Tibial artery (tissue), 4 donors: ENCODE results near the gene SAT2.
A peak's percentile ranks its signal among the peaks of the same experiment; 100 is the strongest.

Experiments used
- DNase-seq, 2 donors: peaks; one replicate each; pipeline ENCODE4 v3.0.0-alpha.2; 2019
- H3K27ac ChIP-seq, 2 donors: fragments of 200-600 bp; sonication (generic) in 1 of 2; 1 replicate in 1 of 2; 2 replicates in 1 of 2; pipeline ENCODE4 v1.5.1; 2018 to 2019; ENCODE audit warnings: mild to moderate bottlenecking in 1 of 2
- H3K27me3 ChIP-seq, 2 donors: fragments of 200-600 bp; sonication (generic) in 1 of 2; one replicate each; pipeline versions ENCODE4 v1.5.1 to v1.6.0; 2016 to 2019
- H3K36me3 ChIP-seq, 3 donors: fragments of 200-600 bp; sonication (generic) in 2 of 3; one replicate each; pipeline ENCODE4 v1.5.1; 2016 to 2019; ENCODE audit warnings: mild to moderate bottlenecking in 2 of 3
- H3K4me1 ChIP-seq, 4 donors: fragments of 200-600 bp; sonication (generic) in 2 of 4; 1 replicate in 3 of 4; 2 replicates in 1 of 4; pipeline ENCODE4 v1.5.1; 2016 to 2019
- H3K4me3 ChIP-seq, 2 donors: fragments of 200-600 bp; sonication (generic) in 1 of 2; 1 replicate in 1 of 2; 2 replicates in 1 of 2; pipeline ENCODE4 v1.5.1; 2018 to 2019; ENCODE audit warnings: mild to moderate bottlenecking in 2 of 2
- H3K9me3 ChIP-seq, 3 donors: fragments of 200-600 bp; sonication (generic) in 1 of 3; one replicate each; pipeline ENCODE4 v1.5.1; 2016 to 2019
- intact Hi-C: fragments of 100-400 bp; cut with DNase I; formaldehyde crosslinking; loops from one replicate; pipeline ENCODE4 v1.15.0; 2023; ENCODE audit warnings: low total_unique reads
- TF ChIP-seq, protein P1 (sequence below), 2 experiments: fragments of 200-600 bp in 1 of 2; fragments of 450-650 bp in 1 of 2; IDR thresholded peaks; one replicate each; pipeline ENCODE4 v1.5.1; 2017 to 2019; ENCODE audit warnings: antibody characterized with exemption in 2 of 2, mild to moderate bottlenecking in 1 of 2, moderate library complexity in 1 of 2

SAT2 gene

GRCh38 chr17:7589204-7589868 is 38.3 kb downstream of the SAT2 start:
- peak; percentile 90 for DNase-seq
- TF ChIP-seq, protein P1, sequence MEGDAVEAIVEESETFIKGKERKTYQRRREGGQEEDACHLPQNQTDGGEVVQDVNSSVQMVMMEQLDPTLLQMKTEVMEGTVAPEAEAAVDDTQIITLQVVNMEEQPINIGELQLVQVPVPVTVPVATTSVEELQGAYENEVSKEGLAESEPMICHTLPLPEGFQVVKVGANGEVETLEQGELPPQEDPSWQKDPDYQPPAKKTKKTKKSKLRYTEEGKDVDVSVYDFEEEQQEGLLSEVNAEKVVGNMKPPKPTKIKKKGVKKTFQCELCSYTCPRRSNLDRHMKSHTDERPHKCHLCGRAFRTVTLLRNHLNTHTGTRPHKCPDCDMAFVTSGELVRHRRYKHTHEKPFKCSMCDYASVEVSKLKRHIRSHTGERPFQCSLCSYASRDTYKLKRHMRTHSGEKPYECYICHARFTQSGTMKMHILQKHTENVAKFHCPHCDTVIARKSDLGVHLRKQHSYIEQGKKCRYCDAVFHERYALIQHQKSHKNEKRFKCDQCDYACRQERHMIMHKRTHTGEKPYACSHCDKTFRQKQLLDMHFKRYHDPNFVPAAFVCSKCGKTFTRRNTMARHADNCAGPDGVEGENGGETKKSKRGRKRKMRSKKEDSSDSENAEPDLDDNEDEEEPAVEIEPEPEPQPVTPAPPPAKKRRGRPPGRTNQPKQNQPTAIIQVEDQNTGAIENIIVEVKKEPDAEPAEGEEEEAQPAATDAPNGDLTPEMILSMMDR (IDR thresholded peaks at IDR 0.05) = peak; percentile 88
- Histone ChIP-seq H3K27ac (peak overlapping the region; percentile 57 to 71), H3K36me3 (peaks cover 32 to 55% (median 36%) of the 10 kb centered on the region in 3 donors), H3K27me3 (no peaks in the 10 kb centered on the region), H3K9me3 (no peaks in the 10 kb centered on the region), H3K4me3 (peak overlapping the region; percentile 48 to 62), H3K4me1 (peaks cover 0 to 33% (median 23%) of the 10 kb centered on the region in 4 donors)
- intact Hi-C loops = loop anchor here (2.0 kb wide), 1 partner anchor 71 kb away; no protein-coding TSS in a partner anchor

GRCh38 chr17:7588553-7589203 is 38.9 kb downstream of the SAT2 start:
- no peaks in the 10 kb centered on the region for H3K9me3 ChIP-seq
- intact Hi-C loops = loop anchor here (2.0 kb wide), 1 partner anchor 70 kb away; no protein-coding TSS in a partner anchor
- H3K4me1 ChIP-seq = peaks cover 0 to 35% (median 25%) of the 10 kb centered on the region in 4 donors
- peak overlapping the region; percentile 48 to 62 for H3K4me3 ChIP-seq
- H3K36me3 ChIP-seq = peaks cover 26 to 48% (median 29%) of the 10 kb centered on the region in 3 donors
- TF ChIP-seq, protein P1 (IDR thresholded peaks at IDR 0.05) = no peak
- no peak for DNase-seq
- no peaks in the 10 kb centered on the region for H3K27me3 ChIP-seq
- peak overlapping the region; percentile 57 to 71 for H3K27ac ChIP-seq

DNA sequence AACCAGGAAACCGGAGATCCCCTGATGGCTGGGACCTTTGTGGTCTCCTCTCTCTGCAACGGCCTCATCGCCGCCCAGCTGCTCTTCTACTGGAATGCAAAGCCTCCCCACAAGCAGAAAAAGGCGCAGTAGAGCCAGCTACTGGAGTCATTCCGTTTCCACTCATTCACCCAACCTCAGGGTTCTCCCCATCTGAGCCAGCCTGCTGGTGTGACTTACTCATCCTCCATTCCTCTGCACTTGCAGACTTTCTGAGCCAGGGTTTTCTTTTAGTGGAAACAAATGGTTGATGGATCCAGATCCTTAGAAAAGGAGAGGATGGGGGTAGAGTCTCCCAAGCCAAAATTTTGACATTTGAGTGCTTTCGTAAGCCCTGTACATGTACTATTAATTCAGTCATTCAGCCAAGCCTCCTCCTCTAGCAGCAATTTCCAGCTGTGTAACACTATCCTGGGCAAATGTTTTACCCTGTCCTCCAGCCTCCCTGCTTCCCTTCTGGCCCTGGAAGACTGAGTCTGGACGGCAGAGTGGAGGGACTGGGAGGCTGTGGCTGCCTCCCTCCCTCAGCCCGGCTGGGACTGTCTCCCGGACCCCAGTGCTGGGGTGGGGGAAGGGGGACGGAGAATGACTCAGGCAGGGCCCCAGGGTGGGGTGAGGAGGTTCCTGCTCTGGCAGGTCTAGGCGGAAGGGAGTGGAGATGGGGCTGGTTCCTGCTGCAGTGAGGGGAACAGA is 40.0 kb downstream of the SAT2 start:
- Histone ChIP-seq H3K36me3 (peaks cover 15 to 37% (median 18%) of the 10 kb centered on the region in 3 donors), H3K27ac (peak overlapping the region in 1 of 2 donors; percentile 71), H3K27me3 (no peaks in the 10 kb centered on the region), H3K4me1 (peaks cover 6 to 43% (median 33%) of the 10 kb centered on the region in 4 donors), H3K4me3 (no peak overlapping the region), H3K9me3 (no peaks in the 10 kb centered on the region)
- DNase-seq = peak in 1 of 2 donors; percentile 37
- intact Hi-C loops = loop anchor here (2.0 kb wide), 1 partner anchor 69 kb away; no protein-coding TSS in a partner anchor
- TF ChIP-seq, protein P1 (IDR thresholded peaks at IDR 0.05) = no peak

- Histone ChIP-seq H3K27me3 (no peaks in the 10 kb centered on the region), H3K4me1 (peaks cover 10 to 50% (median 39%) of the 10 kb centered on the region in 4 donors), H3K36me3 (peaks cover 8 to 30% (median 11%) of the 10 kb centered on the region in 3 donors)
These were observed 40.8 kb downstream of the SAT2 start for GRCh38 chr17:7586673-7587419.

More at GRCh38 chr17:7586673-7587419, 40.8 kb downstream of the SAT2 start:
- H3K4me3 ChIP-seq = no peak overlapping the region
- no peak overlapping the region for H3K27ac ChIP-seq
- DNase-seq = no peak
- no peaks in the 10 kb centered on the region for H3K9me3 ChIP-seq
- TF ChIP-seq, protein P1 (IDR thresholded peaks at IDR 0.05) = no peak
- intact Hi-C loops = no loop called here
